HL-60 (cell line): ENCODE data around the gene CEP76.
A peak's percentile ranks its signal among the peaks of the same experiment; 100 is the strongest.

ENCODE experiments used
- DNase-seq, 2 experiments: peaks; one replicate each; pipeline ENCODE4 v3.0.0-alpha.2; 2010 to 2020; ENCODE audit warnings: low read depth in 1 of 2, low spot score in 1 of 2
- H3K27ac ChIP-seq: fragments of 250-450 bp; sonication (Bioruptor Pico); replicated peaks from 2 replicates; pipeline ENCODE4 v1.5.1; 2020; ENCODE audit warnings: mild to moderate bottlenecking, moderate library complexity
- H3K27me3 ChIP-seq: fragments of 250-450 bp; sonication (Bioruptor Pico); 2 replicates; pipeline ENCODE4 v1.5.1; 2021; ENCODE audit warnings: mild to moderate bottlenecking, moderate library complexity; ENCODE audit not compliant: insufficient read depth, poor library complexity, severe bottlenecking
- H3K4me3 ChIP-seq: replicated peaks from 2 replicates; pipeline ENCODE4 v1.5.1; 2011; ENCODE audit warnings: mild to moderate bottlenecking, control low read depth, low read length; ENCODE audit not compliant: insufficient read depth
- GABPA ChIP-seq: IDR thresholded peaks from 2 replicates; pipeline ENCODE4 v1.6.1; 2012; ENCODE audit warnings: low read depth
- POLR2AphosphoS5 ChIP-seq: IDR thresholded peaks from 2 replicates; pipeline ENCODE4 v1.6.1; 2012; ENCODE audit warnings: low read depth
- REST ChIP-seq: IDR thresholded peaks from 2 replicates; pipeline ENCODE4 v1.6.1; 2012; ENCODE audit warnings: low read depth; ENCODE audit not compliant: insufficient replicate concordance
- SPI1 ChIP-seq: IDR thresholded peaks from 2 replicates; pipeline ENCODE4 v1.6.1; 2012; ENCODE audit warnings: low read depth, mild to moderate bottlenecking, borderline replicate concordance
- long read RNA-seq: library from polyadenylated mRNA; unstranded; transcript quantifications from one replicate; pipeline ENCODE4 v2.0.0, GENCODE V29; 2020
- TF ChIP-seq, protein P1 (sequence below): IDR thresholded peaks from one replicate; pipeline ENCODE4 v1.5.1; 2011; ENCODE audit warnings: low read length, control low read depth, inconsistent platforms; ENCODE audit not compliant: insufficient read depth

CEP76 gene, protein sequence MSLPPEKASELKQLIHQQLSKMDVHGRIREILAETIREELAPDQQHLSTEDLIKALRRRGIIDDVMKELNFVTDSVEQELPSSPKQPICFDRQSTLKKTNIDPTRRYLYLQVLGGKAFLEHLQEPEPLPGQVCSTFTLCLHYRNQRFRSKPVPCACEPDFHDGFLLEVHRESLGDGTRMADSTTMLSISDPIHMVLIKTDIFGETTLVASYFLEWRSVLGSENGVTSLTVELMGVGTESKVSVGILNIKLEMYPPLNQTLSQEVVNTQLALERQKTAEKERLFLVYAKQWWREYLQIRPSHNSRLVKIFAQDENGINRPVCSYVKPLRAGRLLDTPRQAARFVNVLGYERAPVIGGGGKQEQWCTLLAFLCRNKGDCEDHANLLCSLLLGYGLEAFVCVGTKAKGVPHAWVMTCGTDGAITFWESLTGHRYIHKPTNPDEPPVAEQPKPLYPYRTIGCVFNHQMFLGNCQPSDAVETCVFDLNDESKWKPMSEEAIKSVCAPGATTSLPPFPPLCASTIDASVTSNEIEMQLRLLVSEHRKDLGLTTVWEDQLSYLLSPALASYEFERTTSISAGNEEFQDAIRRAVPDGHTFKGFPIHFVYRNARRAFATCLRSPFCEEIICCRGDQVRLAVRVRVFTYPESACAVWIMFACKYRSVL
- long read RNA-seq, transcript CEP76-201 (12 exons, 2,939 nt) = major isoform, 155 of 239 reads
- long read RNA-seq, partial matches to known transcripts = 40 of 239 reads
- long read RNA-seq, other reads (novel, unspliced or antisense) = 41 of 239 reads

DNA sequence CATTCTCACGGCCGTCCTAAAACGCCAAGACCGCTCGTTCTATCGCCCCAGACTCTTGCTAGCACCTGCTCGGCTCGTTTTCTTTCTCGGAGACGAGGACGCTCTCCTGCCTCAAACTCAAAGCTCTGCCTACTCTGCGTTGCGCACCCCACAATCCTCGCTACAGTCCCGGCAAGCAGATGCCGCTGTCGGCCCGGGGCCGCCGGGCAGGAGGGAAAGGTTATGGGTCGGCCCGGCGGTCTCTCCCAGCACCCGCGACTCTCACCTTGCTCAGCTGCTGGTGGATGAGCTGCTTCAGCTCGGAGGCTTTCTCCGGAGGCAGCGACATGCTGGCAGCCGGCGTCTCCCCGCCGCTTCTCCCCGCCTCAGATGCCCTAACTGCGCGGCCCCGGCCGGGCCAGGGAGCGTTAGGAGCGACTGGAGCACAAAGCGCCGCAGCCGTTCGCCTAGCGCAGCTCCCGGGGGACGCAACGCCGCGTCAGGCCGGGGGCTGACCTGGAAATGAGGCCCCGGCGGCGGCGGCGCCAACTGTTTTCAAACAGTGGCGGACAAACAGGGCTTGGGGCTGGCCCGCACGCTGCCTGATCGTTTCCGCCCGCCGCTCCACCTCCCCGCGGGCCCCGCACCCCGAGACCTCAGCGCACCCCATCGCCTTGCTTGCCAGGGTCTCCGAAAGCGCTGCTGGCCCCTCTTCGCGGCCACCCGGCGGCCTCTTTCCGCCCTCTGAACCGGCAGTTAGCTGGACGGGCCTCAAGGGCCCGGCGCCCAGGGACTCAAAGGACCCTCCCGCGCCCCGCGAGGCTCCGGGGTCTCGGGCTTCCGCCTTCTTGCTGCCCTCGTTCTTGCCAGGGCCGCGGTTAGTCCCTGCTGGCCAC lies at the start of gene CEP76, which contains the start of gene PSMG2:
TSS of gene CEP76 (minus strand) at position 503 of the 875 bp plus-strand sequence. CDS start at position 328, 175 bp downstream.
TSS of gene PSMG2 (plus strand) at position 822 of the 875 bp plus-strand sequence. CDS start 66 bp downstream, outside the sequence.
- H3K27ac ChIP-seq = peak within 1 kb of the TSS; percentile 100
- DNase-seq = peak; percentile 81 to 93
- H3K27me3 ChIP-seq = no peaks in the 10 kb centered on the region
- H3K4me3 ChIP-seq = peak within 1 kb of the TSS; percentile 91
- TF ChIP-seq REST (peak; percentile 78), GABPA (no peak), POLR2AphosphoS5 (peak; percentile 88), SPI1 (no peak; the same call in 1 of the 2 replicates)
- TF ChIP-seq, protein P1, sequence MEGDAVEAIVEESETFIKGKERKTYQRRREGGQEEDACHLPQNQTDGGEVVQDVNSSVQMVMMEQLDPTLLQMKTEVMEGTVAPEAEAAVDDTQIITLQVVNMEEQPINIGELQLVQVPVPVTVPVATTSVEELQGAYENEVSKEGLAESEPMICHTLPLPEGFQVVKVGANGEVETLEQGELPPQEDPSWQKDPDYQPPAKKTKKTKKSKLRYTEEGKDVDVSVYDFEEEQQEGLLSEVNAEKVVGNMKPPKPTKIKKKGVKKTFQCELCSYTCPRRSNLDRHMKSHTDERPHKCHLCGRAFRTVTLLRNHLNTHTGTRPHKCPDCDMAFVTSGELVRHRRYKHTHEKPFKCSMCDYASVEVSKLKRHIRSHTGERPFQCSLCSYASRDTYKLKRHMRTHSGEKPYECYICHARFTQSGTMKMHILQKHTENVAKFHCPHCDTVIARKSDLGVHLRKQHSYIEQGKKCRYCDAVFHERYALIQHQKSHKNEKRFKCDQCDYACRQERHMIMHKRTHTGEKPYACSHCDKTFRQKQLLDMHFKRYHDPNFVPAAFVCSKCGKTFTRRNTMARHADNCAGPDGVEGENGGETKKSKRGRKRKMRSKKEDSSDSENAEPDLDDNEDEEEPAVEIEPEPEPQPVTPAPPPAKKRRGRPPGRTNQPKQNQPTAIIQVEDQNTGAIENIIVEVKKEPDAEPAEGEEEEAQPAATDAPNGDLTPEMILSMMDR = no peak

GRCh38 chr18:12751891-12752290 lies 49.4 kb upstream of the CEP76 start:
- TF ChIP-seq, protein P1 = no peak
- TF ChIP-seq GABPA (no peak), REST (no peak), POLR2AphosphoS5 (no peak), SPI1 (no peak)
- no peak for DNase-seq
- H3K27ac ChIP-seq = no peak overlapping the region
- H3K27me3 ChIP-seq = no peaks in the 10 kb centered on the region
- H3K4me3 ChIP-seq = no peak overlapping the region

DNA sequence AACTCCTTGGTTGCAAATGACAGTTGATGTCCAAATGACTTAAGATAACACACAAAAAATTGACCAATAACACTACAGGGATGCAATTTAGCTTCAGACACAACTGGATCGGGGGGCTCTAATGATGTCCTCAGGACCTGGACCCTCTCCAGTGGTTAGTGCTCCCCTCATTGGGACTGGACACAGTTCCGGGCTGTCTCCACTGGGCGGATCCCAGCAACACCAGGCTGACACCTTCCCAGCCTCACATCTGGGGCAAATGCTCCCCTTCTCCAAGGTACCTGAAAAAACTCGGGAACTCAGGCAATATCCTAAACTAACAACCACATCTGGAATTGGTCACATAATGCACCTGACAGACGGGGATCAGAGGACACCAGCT lies 49.0 kb upstream of the CEP76 start:
- no peak for DNase-seq
- Histone ChIP-seq H3K27ac (no peak overlapping the region), H3K4me3 (no peak overlapping the region), H3K27me3 (no peaks in the 10 kb centered on the region)
- TF ChIP-seq REST = no peak
- TF ChIP-seq, protein P1 = no peak
- no peak for TF ChIP-seq POLR2AphosphoS5
- TF ChIP-seq GABPA = no peak
- TF ChIP-seq SPI1 = no peak
